SK-N-SH (cell line): ENCODE results near the gene TBXAS1. TPM values are rescaled to one million over a fixed set of nuclear protein-coding genes. Genes with fewer than 3 reads are reported as not detected.
A peak's percentile ranks its signal among the peaks of the same experiment; 100 is the strongest.

ENCODE experiments used
- CTCF ChIA-PET: fragments of 300-600, 350-600 bp; formaldehyde crosslinking; extraction: SDS; loops from one replicate; lab custom pipeline; 2021; lab: Yijun Ruan, JAX
- POLR2A ChIA-PET: fragments of 350-600 bp; sonication (Branson Sonifier 250); formaldehyde crosslinking; extraction: SDS; loops from one replicate; lab custom pipeline; 2020; ENCODE audit warnings: antibody characterized with exemption, inconsistent platforms; lab: Yijun Ruan, JAX
- DNase-seq: peaks from one replicate; pipeline ENCODE4 v3.0.0; 2012
- H2AFZ ChIP-seq: fragments of 200-600 bp; sonication (generic); 2 replicates; pipeline ENCODE4 v1.8.1; 2016; ENCODE audit warnings: antibody characterized with exemption, mild to moderate bottlenecking, low read depth
- H3F3A ChIP-seq: fragments of 200-600 bp; sonication (generic); replicated peaks from 2 replicates; pipeline ENCODE3; 2016; ENCODE audit warnings: antibody characterized with exemption, mild to moderate bottlenecking; ENCODE audit not compliant: insufficient read depth
- H3K27ac ChIP-seq, 2 experiments: fragments of 200-500 bp in 1 of 2; fragments of 200-600 bp in 1 of 2; sonication (Bioruptor generic) in 1 of 2; sonication (generic), shearing (Covaris generic) in 1 of 2; 2 replicates each; pipeline versions ENCODE4 v1.5.1 to v1.6.1; 2014 to 2016; ENCODE audit warnings: low read depth in 2 of 2, inconsistent platforms in 1 of 2, low read length in 1 of 2, mild to moderate bottlenecking in 1 of 2, mixed read lengths in 1 of 2
- H3K27me3 ChIP-seq: fragments of 200-600 bp; sonication (generic), shearing (Covaris generic); 2 replicates; pipeline ENCODE4 v1.6.1; 2016; ENCODE audit warnings: mixed run types; ENCODE audit not compliant: insufficient read depth
- H3K36me3 ChIP-seq, 2 experiments: fragments of 200-500 bp in 1 of 2; fragments of 200-600 bp in 1 of 2; sonication (Bioruptor generic) in 1 of 2; sonication (generic) in 1 of 2; replicated peaks in 1 of 2; 2 replicates each; pipeline versions ENCODE3 to v1.5.1; 2014 to 2016; ENCODE audit warnings: low read length in 1 of 2, mild to moderate bottlenecking in 1 of 2; ENCODE audit not compliant: insufficient read depth in 2 of 2, control insufficient read depth in 1 of 2
- H3K4me1 ChIP-seq, 2 experiments: fragments of 200-500 bp in 1 of 2; fragments of 200-600 bp in 1 of 2; sonication (Bioruptor generic) in 1 of 2; sonication (generic), shearing (Covaris generic) in 1 of 2; 2 replicates each; pipeline versions ENCODE4 v1.5.1 to v1.6.1; 2014 to 2016; ENCODE audit warnings: low read depth in 1 of 2, low read length in 1 of 2, mixed run types in 1 of 2; ENCODE audit not compliant: insufficient read depth in 2 of 2, control insufficient read depth in 1 of 2
- H3K4me2 ChIP-seq: fragments of 200-600 bp; sonication (generic), shearing (Covaris generic); 2 replicates; pipeline ENCODE4 v1.6.1; 2017; ENCODE audit warnings: mixed run types
- H3K4me3 ChIP-seq, 2 experiments: fragments of 200-500 bp in 1 of 2; fragments of 200-600 bp in 1 of 2; sonication (Bioruptor generic) in 1 of 2; sonication (generic), shearing (Covaris generic) in 1 of 2; 2 replicates each; pipeline versions ENCODE4 v1.5.1 to v1.8.1; 2014 to 2016; ENCODE audit warnings: low read depth in 2 of 2, inconsistent platforms in 1 of 2, low read length in 1 of 2, mild to moderate bottlenecking in 1 of 2, mixed read lengths in 1 of 2, moderate library complexity in 1 of 2
- H3K79me2 ChIP-seq: fragments of 200-600 bp; sonication (generic); 2 replicates; pipeline ENCODE4 v1.8.1; 2017; ENCODE audit warnings: mild to moderate bottlenecking; ENCODE audit not compliant: insufficient read depth
- H3K9ac ChIP-seq: fragments of 200-600 bp; sonication (generic); 2 replicates; pipeline ENCODE4 v1.6.1; 2017; ENCODE audit warnings: mixed run types
- H3K9me2 ChIP-seq: fragments of 200-600 bp; sonication (generic); 2 replicates; pipeline ENCODE4 v1.6.1; 2017; ENCODE audit warnings: mixed run types
- H3K9me3 ChIP-seq: fragments of 200-600 bp; sonication (generic); 2 replicates; pipeline ENCODE4 v1.6.1; 2017; ENCODE audit warnings: mixed run types, mild to moderate bottlenecking, moderate library complexity
- H4K20me1 ChIP-seq: fragments of 200-600 bp; sonication (generic); 2 replicates; pipeline ENCODE4 v1.6.1; 2017; ENCODE audit warnings: mild to moderate bottlenecking, mixed run types; ENCODE audit not compliant: insufficient read depth
- CTCF ChIP-seq: fragments of 200-600 bp; sonication (generic); IDR thresholded peaks from 2 replicates; pipeline ENCODE4 v1.6.1; 2017; ENCODE audit warnings: antibody characterized with exemption, mild to moderate bottlenecking, moderate library complexity
- EP300 ChIP-seq, 2 experiments: IDR thresholded peaks; 2 replicates each; pipeline versions ENCODE4 v1.4.0 to v1.6.1; 2012; ENCODE audit warnings: borderline replicate concordance in 1 of 2, low read depth in 1 of 2, low read length in 1 of 2
- EZH2phosphoT487 ChIP-seq: fragments of 200-600 bp; sonication (generic); IDR thresholded peaks from 2 replicates; pipeline ENCODE4 v1.6.1; 2017; ENCODE audit warnings: low read depth, mixed run types, mild to moderate bottlenecking, antibody characterized with exemption, moderate library complexity, borderline replicate concordance
- FOSL2 ChIP-seq: IDR thresholded peaks from 2 replicates; pipeline ENCODE4 v1.4.0; 2012; ENCODE audit warnings: low read depth, mild to moderate bottlenecking, moderate library complexity, borderline replicate concordance
- FOXJ3 ChIP-seq: sonication (generic); formaldehyde crosslinking; IDR thresholded peaks from 2 replicates; pipeline ENCODE4 v1.5.1; 2020; ENCODE audit warnings: mild to moderate bottlenecking, missing genetic modification reagents
- FOXM1 ChIP-seq: IDR thresholded peaks from 2 replicates; pipeline ENCODE4 v1.4.0; 2012; ENCODE audit warnings: low read depth, mild to moderate bottlenecking
- GABPA ChIP-seq: IDR thresholded peaks from 2 replicates; pipeline ENCODE4 v1.4.0; 2012; ENCODE audit warnings: low read depth, mild to moderate bottlenecking
- JUND ChIP-seq: IDR thresholded peaks from 2 replicates; pipeline ENCODE4 v1.4.0; 2012
- MEF2A ChIP-seq: IDR thresholded peaks from 2 replicates; pipeline ENCODE4 v1.4.0; 2012; ENCODE audit warnings: low read depth, borderline replicate concordance
- MXI1 ChIP-seq: IDR thresholded peaks from 2 replicates; pipeline ENCODE4 v1.6.1; 2012; ENCODE audit warnings: mild to moderate bottlenecking, low read depth, low read length, improper control_type of control experiment
- NFIC ChIP-seq: IDR thresholded peaks from 2 replicates; pipeline ENCODE4 v1.4.0; 2012; ENCODE audit warnings: borderline replicate concordance
- PBX3 ChIP-seq: IDR thresholded peaks from 2 replicates; pipeline ENCODE4; 2012
- POLR2AphosphoS5 ChIP-seq: IDR thresholded peaks from 2 replicates; pipeline ENCODE4 v1.6.1; 2012; ENCODE audit warnings: low read depth, low read length
- RFX5 ChIP-seq: IDR thresholded peaks from 2 replicates; pipeline ENCODE4 v1.6.1; 2012; ENCODE audit warnings: mild to moderate bottlenecking, improper control_type of control experiment, low read length
- RXRA ChIP-seq: IDR thresholded peaks from 2 replicates; pipeline ENCODE4 v1.4.0; 2012; ENCODE audit warnings: low read depth, mild to moderate bottlenecking, borderline replicate concordance
- SIN3A ChIP-seq: IDR thresholded peaks from 2 replicates; pipeline ENCODE4 v1.6.1; 2012; ENCODE audit warnings: low read depth, mild to moderate bottlenecking, low read length, moderate library complexity, borderline replicate concordance
- TAF1 ChIP-seq: IDR thresholded peaks from 2 replicates; pipeline ENCODE4 v1.6.1; 2012; ENCODE audit warnings: low read depth, mild to moderate bottlenecking, low read length, moderate library complexity, borderline replicate concordance
- TCF12 ChIP-seq: IDR thresholded peaks from 2 replicates; pipeline ENCODE4 v1.4.0; 2012
- TEAD4 ChIP-seq: IDR thresholded peaks from 2 replicates; pipeline ENCODE4 v1.4.0; 2012; ENCODE audit warnings: mild to moderate bottlenecking, borderline replicate concordance; ENCODE audit not compliant: insufficient read depth
- USF2 ChIP-seq: fragments of 150-350 bp; IDR thresholded peaks from 2 replicates; pipeline ENCODE4 v1.6.1; 2017; ENCODE audit warnings: antibody characterized with exemption, low read length, low read depth, borderline replicate concordance
- YY1 ChIP-seq: IDR thresholded peaks from 2 replicates; pipeline ENCODE4 v1.4.0; 2012; ENCODE audit warnings: low read depth, mild to moderate bottlenecking
- WGBS: methylation state at CpG from one replicate; pipeline ENCODE4 v1.1.6; 2017; ENCODE audit warnings: low lambda C conversion rate; 5-methylcytosine and 5-hydroxymethylcytosine counted together
- polyA plus RNA-seq, 3 experiments: library from polyadenylated mRNA; depleted of rRNA; stranded (reverse); fragments of >200 nt; gene quantifications; 2 replicates each; pipeline ENCODE4 v1.2.3, GENCODE V29; 2012

TBXAS1 gene
- polyA plus RNA-seq, 1 of the 3 experiments (the other 2 are of a cell fraction) = 4.4 TPM

DNA sequence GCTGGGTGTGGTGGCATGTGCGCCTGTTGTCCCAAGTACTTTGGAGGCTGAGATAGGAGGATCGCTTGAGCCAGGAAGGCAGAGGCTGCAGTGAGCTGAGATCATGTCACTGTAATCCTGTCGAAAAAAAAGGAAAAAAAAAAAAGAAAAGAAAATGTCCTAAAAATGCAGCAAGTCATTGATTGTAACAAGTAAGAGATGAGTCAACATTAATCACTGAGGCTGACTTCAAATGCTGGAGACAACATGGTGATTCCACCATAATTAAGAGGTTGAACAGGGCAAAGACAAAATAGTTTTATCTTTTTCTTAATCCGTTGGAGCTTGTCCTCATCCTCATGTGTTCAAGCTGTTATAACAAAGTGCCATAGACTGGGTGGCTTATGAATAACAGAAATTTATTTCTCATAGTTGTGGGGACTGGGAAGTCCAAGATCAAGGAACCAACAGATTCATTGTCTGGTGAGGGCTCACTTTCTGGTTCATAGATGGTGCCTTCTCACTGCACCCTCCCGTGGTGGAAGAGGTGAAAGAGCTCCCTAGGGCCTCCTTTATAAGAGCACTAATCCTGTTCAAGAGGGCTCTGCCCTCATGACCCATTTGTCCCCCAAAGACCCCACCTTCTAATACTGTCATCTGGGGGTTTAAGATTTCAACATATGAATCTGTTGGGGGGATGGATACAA lies 60.3 kb downstream of the TBXAS1 start:
- H3K9ac ChIP-seq = no peak overlapping the region
- TF ChIP-seq YY1 (no peak), PBX3 (0 out of 2 replicates have a peak, but pooled peaks have one; percentile 10), SIN3A (no peak), FOSL2 (peak; percentile 44; the same call in 1 of the 2 replicates), MEF2A (no peak), CTCF (no peak), FOXM1 (no peak), JUND (peak; percentile 4; the same call in 1 of the 2 replicates), NFIC (no peak)
- no peak overlapping the region for H3K4me3 ChIP-seq
- H4K20me1 ChIP-seq = no peaks in the 10 kb centered on the region
- no peak for DNase-seq
- CTCF ChIA-PET = interaction anchor here (0.6 to 0.9 kb wide), 3 partner anchors 8 to 21 kb away, joined by 4 read pairs; no protein-coding TSS in a partner anchor
- H3K9me2 ChIP-seq = no peaks in the 10 kb centered on the region
- H3K4me2 ChIP-seq = no peak overlapping the region
- no peaks in the 10 kb centered on the region for H3K9me3 ChIP-seq
- POLR2A ChIA-PET = no interaction called here
- no peak overlapping the region for H2AFZ ChIP-seq
- WGBS = 62% methylated on average over 5 of the region's 5 CpGs
- H3K4me1 ChIP-seq = no peaks in the 10 kb centered on the region
- peaks cover 3% of the 10 kb centered on the region for H3F3A ChIP-seq
- H3K27me3 ChIP-seq = peaks cover 5% of the 10 kb centered on the region; the same call in 1 of the 2 replicates
- H3K79me2 ChIP-seq = no peaks in the 10 kb centered on the region
- no peaks in the 10 kb centered on the region for H3K36me3 ChIP-seq
- no peak overlapping the region for H3K27ac ChIP-seq

DNA sequence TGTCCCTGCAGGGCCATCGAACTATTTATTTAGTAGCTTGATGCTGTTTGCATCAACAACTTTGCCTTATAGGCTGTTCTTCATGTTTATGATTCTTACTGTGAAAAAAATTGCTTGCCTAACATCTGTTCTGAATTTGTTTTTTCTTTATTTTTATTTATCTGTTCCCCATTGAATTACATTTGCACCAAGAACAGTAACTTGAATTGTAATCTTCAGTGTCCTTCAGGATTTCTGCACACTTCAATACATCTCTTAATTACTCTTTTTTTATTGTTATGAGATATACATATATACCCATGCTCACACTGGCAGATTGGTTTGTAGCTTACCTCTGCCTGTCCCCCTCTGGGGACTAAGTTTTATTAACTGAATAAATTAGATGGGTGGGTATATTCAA lies 64.4 kb downstream of the TBXAS1 start:
- Histone ChIP-seq H3K9ac (no peak overlapping the region), H3K4me3 (no peak overlapping the region), H3K79me2 (no peaks in the 10 kb centered on the region), H3K27ac (no peak overlapping the region), H3F3A (peaks cover 3% of the 10 kb centered on the region), H2AFZ (no peak overlapping the region), H3K4me1 (no peaks in the 10 kb centered on the region), H3K27me3 (peaks cover 8% of the 10 kb centered on the region; the same call in 1 of the 2 replicates), H3K4me2 (no peak overlapping the region), H3K36me3 (no peaks in the 10 kb centered on the region), H3K9me3 (no peaks in the 10 kb centered on the region), H3K9me2 (no peaks in the 10 kb centered on the region), H4K20me1 (no peaks in the 10 kb centered on the region)
- DNase-seq = no peak
- 50% methylated on average over 1 of the region's 1 CpG for WGBS
- ChIA-PET CTCF (interaction anchor here (0.8 to 2.4 kb wide), 3 partner anchors 9 to 21 kb away, joined by 3 to 7 read pairs (median 5); no protein-coding TSS in a partner anchor), POLR2A (no interaction called here)
- TF ChIP-seq RXRA = no peak
- no peak for TF ChIP-seq RFX5
- TF ChIP-seq POLR2AphosphoS5 = no peak
- no peak for TF ChIP-seq MXI1
- no peak for TF ChIP-seq TEAD4
- TF ChIP-seq TAF1 = no peak
- TF ChIP-seq FOXJ3 (CRISPR knock-in tag) = no peak
- no peak for TF ChIP-seq YY1
- TF ChIP-seq GABPA = no peak
- no peak for TF ChIP-seq EP300 (IDR thresholded peaks at IDR 0.05; ENCODE audit: borderline replicate concordance in 1 of 2, low read depth in 1 of 2, low read length in 1 of 2)
- TF ChIP-seq EZH2phosphoT487 = no peak
- TF ChIP-seq USF2 = no peak
- TF ChIP-seq TCF12 = no peak
- TF ChIP-seq CTCF = no peak
